Transverse colon (tissue), 4 donors: Measurements from ENCODE around the gene OSBPL2. TPM values are rescaled to one million over a fixed set of nuclear protein-coding genes. Genes with fewer than 3 reads are reported as not detected.

Experiments used
- DNase-seq: peaks from one replicate; pipeline ENCODE4 v3.0.0-alpha.2; 2019
- H3K27ac ChIP-seq, 4 donors: fragments of 200-600 bp; sonication (generic); 2 replicates each; pipeline ENCODE4 v1.5.1; 2016 to 2018; ENCODE audit warnings: inconsistent platforms in 4 of 4
- H3K27me3 ChIP-seq: fragments of 200-600 bp; sonication (generic); 2 replicates; pipeline ENCODE4 v1.5.1; 2017; ENCODE audit warnings: inconsistent platforms
- H3K36me3 ChIP-seq, 4 donors: fragments of 200-600 bp; sonication (generic); 2 replicates each; pipeline ENCODE4 v1.5.1; 2017 to 2019; ENCODE audit warnings: inconsistent platforms in 4 of 4
- H3K4me1 ChIP-seq, 4 donors: fragments of 200-600 bp; sonication (generic); 2 replicates each; pipeline ENCODE4 v1.5.1; 2017 to 2020; ENCODE audit warnings: inconsistent platforms in 4 of 4
- H3K4me3 ChIP-seq, 4 donors: fragments of 200-600 bp; sonication (generic); 1 replicate in 1 of 4; 2 replicates in 3 of 4; pipeline versions ENCODE4 v1.5.1 to v1.6.1; 2017 to 2019; ENCODE audit warnings: inconsistent platforms in 4 of 4
- H3K9me3 ChIP-seq, 2 donors: fragments of 200-600 bp; sonication (generic); 2 replicates each; pipeline ENCODE4 v1.5.1; 2017 to 2019; ENCODE audit warnings: inconsistent platforms in 2 of 2
- CTCF ChIP-seq, 5 experiments: fragments of 200-600 bp in 3 of 5; fragments of 450-650 bp in 2 of 5; sonication (generic) in 3 of 5; IDR thresholded peaks; 1 replicate in 2 of 5; 2 replicates in 3 of 5; pipeline ENCODE4 v1.5.1; 2016 to 2017; ENCODE audit warnings: antibody characterized with exemption in 5 of 5, inconsistent platforms in 3 of 5, mild to moderate bottlenecking in 2 of 5, moderate library complexity in 1 of 5
- EP300 ChIP-seq: sonication (generic); formaldehyde crosslinking; IDR thresholded peaks from one replicate; pipeline ENCODE4 v1.6.1; 2017; ENCODE audit warnings: antibody characterized with exemption, low read depth
- POLR2A ChIP-seq: fragments of 450-650 bp; IDR thresholded peaks from one replicate; pipeline ENCODE4 v1.6.1; 2016; ENCODE audit warnings: antibody characterized with exemption, mild to moderate bottlenecking, moderate library complexity
- POLR2AphosphoS5 ChIP-seq, 3 donors: sonication (generic); formaldehyde crosslinking; IDR thresholded peaks; one replicate each; pipeline ENCODE4 v1.6.1; 2016; ENCODE audit warnings: antibody characterized with exemption in 3 of 3
- WGBS, 2 donors: methylation state at CpG; one replicate each; pipeline ENCODE4 v1.1.5; 2018; ENCODE audit warnings: low coverage in 1 of 2; 5-methylcytosine and 5-hydroxymethylcytosine counted together
- in situ Hi-C, 4 donors: fragments of 200-750 bp; cut with MboI; loops; one replicate each; pipeline versions ENCODE4 v1.15.0 to v1.15.1; 2017; ENCODE audit warnings: low sequenced_read_pairs in 3 of 4, low pct_ligation_motif_present in 1 of 4, low pct_unique_long_range_greater_than_20kb in 1 of 4
- intact Hi-C: fragments of 100-400 bp; cut with DNase I; formaldehyde crosslinking; loops from one replicate; pipeline ENCODE4 v1.15.1; 2023; ENCODE audit warnings: low total_unique reads
- total RNA-seq, 4 donors: library from RNA; depleted of rRNA; stranded (reverse); fragments of >200 nt; gene quantifications; one replicate each; pipeline ENCODE4 v1.1.0, GENCODE V29; 2016

Gene OSBPL2
- total RNA-seq, 4 donors from 2014 or later = 36.2 to 101 (median 73.3) TPM

GRCh38 chr20:62318400-62319345, 80.4 kb downstream of the OSBPL2 start:
- Histone ChIP-seq H3K4me1 (no peaks in the 10 kb centered on the region), H3K27me3 (no peaks in the 10 kb centered on the region), H3K4me3 (no peak overlapping the region), H3K36me3 (peaks cover 0 to 4% (median 0%) of the 10 kb centered on the region in 4 donors), H3K27ac (no peak overlapping the region), H3K9me3 (no peaks in the 10 kb centered on the region)
- 63 to 90% methylated on average over 2 to 36 of the region's 36 CpGs for WGBS, 2 donors
- in situ Hi-C loops = no loop called here
- TF ChIP-seq POLR2A = no peak
- TF ChIP-seq EP300 = no peak
- no peak for TF ChIP-seq CTCF (IDR thresholded peaks at IDR 0.05)
- no peak for TF ChIP-seq POLR2AphosphoS5 (IDR thresholded peaks at IDR 0.05)
- intact Hi-C loops = no loop called here
- no peak for DNase-seq

GRCh38 chr20:62319346-62319909, 81.1 kb downstream of the OSBPL2 start:
- 73% methylated on average over 29 of the region's 29 CpGs; no CpG with 5 or more reads in 1 of the 2 donors for WGBS, 2 donors
- in situ Hi-C loops (no loop called here), intact Hi-C loops (no loop called here)
- TF ChIP-seq EP300 (no peak), POLR2AphosphoS5 (IDR thresholded peaks at IDR 0.05) (no peak), POLR2A (no peak), CTCF (IDR thresholded peaks at IDR 0.05) (no peak)
- Histone ChIP-seq H3K36me3 (peaks cover 0 to 4% (median 0%) of the 10 kb centered on the region in 4 donors), H3K4me3 (no peak overlapping the region), H3K9me3 (no peaks in the 10 kb centered on the region), H3K27ac (no peak overlapping the region), H3K4me1 (no peaks in the 10 kb centered on the region), H3K27me3 (no peaks in the 10 kb centered on the region)
- no peak for DNase-seq

GRCh38 chr20:62320581-62321354, 82.4 kb downstream of the OSBPL2 start:
- no peaks in the 10 kb centered on the region for H3K4me1 ChIP-seq
- intact Hi-C loops = no loop called here
- WGBS, 2 donors = 86% methylated on average over 19 of the region's 22 CpGs; no CpG with 5 or more reads in 1 of the 2 donors
- TF ChIP-seq POLR2A (no peak), POLR2AphosphoS5 (IDR thresholded peaks at IDR 0.05) (no peak), EP300 (no peak), CTCF (IDR thresholded peaks at IDR 0.05) (no peak)
- no peaks in the 10 kb centered on the region for H3K27me3 ChIP-seq
- H3K27ac ChIP-seq = peak overlapping the region in 1 of 4 donors; percentile 12
- H3K4me3 ChIP-seq = no peak overlapping the region
- peak; percentile 23 for DNase-seq
- H3K36me3 ChIP-seq = peaks cover 0 to 1% (median 0%) of the 10 kb centered on the region in 4 donors
- no peaks in the 10 kb centered on the region for H3K9me3 ChIP-seq
- in situ Hi-C loops = no loop called here

GRCh38 chr20:62321521-62321948, 83.2 kb downstream of the OSBPL2 start:
- DNase-seq = no peak
- no peaks in the 10 kb centered on the region for H3K36me3 ChIP-seq

More at GRCh38 chr20:62321521-62321948, 83.2 kb downstream of the OSBPL2 start:
- Histone ChIP-seq H3K9me3 (no peaks in the 10 kb centered on the region), H3K27me3 (no peaks in the 10 kb centered on the region), H3K27ac (no peak overlapping the region), H3K4me1 (no peaks in the 10 kb centered on the region), H3K4me3 (no peak overlapping the region)
- TF ChIP-seq CTCF (IDR thresholded peaks at IDR 0.05) = no peak
- TF ChIP-seq POLR2AphosphoS5 (IDR thresholded peaks at IDR 0.05) = no peak
- no peak for TF ChIP-seq POLR2A
- TF ChIP-seq EP300 = no peak
- WGBS, 2 donors = 85% methylated on average over 6 of the region's 7 CpGs; no CpG with 5 or more reads in 1 of the 2 donors
- in situ Hi-C loops (no loop called here), intact Hi-C loops (no loop called here)
